ENCODE measurements around the gene ITGBL1.

GRCh38 chr13:101475536-101475935 is 23.1 kb downstream of the ITGBL1 start:
- TF ChIP-seq CTCF (IDR thresholded peaks at IDR 0.05; ENCODE audit: control extremely low read depth in 1 of 3, insufficient read depth in 1 of 3, low read depth in 1 of 3, low read length in 3 of 3), result no peak
- no peak for TF ChIP-seq EZH2 (IDR thresholded peaks at IDR 0.05; ENCODE audit: low read depth, low read length, severe bottlenecking)
- TF ChIP-seq SUZ12 (IDR thresholded peaks at IDR 0.05; ENCODE audit: low read length), result no peak
